KOPT-K1 (cell line): ENCODE measurements around the gene UQCC2.

ENCODE experiments used
- H3K27ac ChIP-seq: fragments of 200-600 bp; sonication (generic); 2 replicates; pipeline ENCODE4 v1.5.1; 2016; ENCODE audit warnings: antibody characterized with exemption, mild to moderate bottlenecking, low read depth, low read length; ENCODE audit not compliant: poor library complexity, severe bottlenecking
- H3K36me3 ChIP-seq: fragments of 200-600 bp; sonication (generic); 2 replicates; pipeline ENCODE4 v1.5.1; 2017; ENCODE audit warnings: antibody characterized with exemption, mild to moderate bottlenecking, low read length, moderate library complexity; ENCODE audit not compliant: insufficient read depth
- H3K9me3 ChIP-seq: fragments of 200-600 bp; sonication (generic); 2 replicates; pipeline ENCODE4 v1.5.1; 2017; ENCODE audit warnings: antibody characterized with exemption, low read length, mild to moderate bottlenecking; ENCODE audit not compliant: insufficient read depth, poor library complexity, severe bottlenecking

Gene UQCC2

GRCh38 chr6:33708516-33709204 lies 2.8 kb downstream of the UQCC2 start:
- Histone ChIP-seq H3K36me3 (peaks cover 55% of the 10 kb centered on the region), H3K9me3 (no peaks in the 10 kb centered on the region), H3K27ac (no peak overlapping the region)

- peaks cover 55% of the 10 kb centered on the region for H3K36me3 ChIP-seq
- no peak overlapping the region for H3K27ac ChIP-seq
- H3K9me3 ChIP-seq = no peaks in the 10 kb centered on the region
Observed at GRCh38 chr6:33707771-33708170, 3.7 kb downstream of the UQCC2 start.

GRCh38 chr6:33705955-33706725 lies 5.4 kb downstream of the UQCC2 start:
- Histone ChIP-seq H3K9me3 (no peaks in the 10 kb centered on the region), H3K36me3 (peaks cover 63% of the 10 kb centered on the region), H3K27ac (no peak overlapping the region)

GRCh38 chr6:33705268-33705885 lies 6.1 kb downstream of the UQCC2 start:
- H3K36me3 ChIP-seq = peaks cover 69% of the 10 kb centered on the region
- no peak overlapping the region for H3K27ac ChIP-seq

GRCh38 chr6:33704215-33705066 lies 7.1 kb downstream of the UQCC2 start:
- no peaks in the 10 kb centered on the region for H3K9me3 ChIP-seq
- H3K36me3 ChIP-seq = peaks cover 69% of the 10 kb centered on the region
- H3K27ac ChIP-seq = no peak overlapping the region

More at GRCh38 chr6:33705268-33705885, 6.1 kb downstream of the UQCC2 start:
- H3K9me3 ChIP-seq = no peaks in the 10 kb centered on the region

- Histone ChIP-seq H3K36me3 (peaks cover 69% of the 10 kb centered on the region), H3K27ac (no peak overlapping the region)
Observed at GRCh38 chr6:33702345-33702977, 9.0 kb downstream of the UQCC2 start.

GRCh38 chr6:33700391-33701050 lies 11.0 kb downstream of the UQCC2 start:
- peaks cover 78% of the 10 kb centered on the region for H3K36me3 ChIP-seq
- H3K27ac ChIP-seq = no peak overlapping the region
- H3K9me3 ChIP-seq = no peaks in the 10 kb centered on the region

More at GRCh38 chr6:33702345-33702977, 9.0 kb downstream of the UQCC2 start:
- H3K9me3 ChIP-seq = no peaks in the 10 kb centered on the region

GRCh38 chr6:33699739-33700138 lies 11.8 kb downstream of the UQCC2 start:
- peaks cover 82% of the 10 kb centered on the region for H3K36me3 ChIP-seq
- H3K9me3 ChIP-seq = no peaks in the 10 kb centered on the region
- no peak overlapping the region for H3K27ac ChIP-seq

- Histone ChIP-seq H3K36me3 (peaks cover 83% of the 10 kb centered on the region), H3K9me3 (no peaks in the 10 kb centered on the region), H3K27ac (no peak overlapping the region)
Observed at GRCh38 chr6:33699131-33699530, 12.4 kb downstream of the UQCC2 start.

GRCh38 chr6:33698494-33698893 lies 13.0 kb downstream of the UQCC2 start:
- H3K27ac ChIP-seq = no peak overlapping the region
- H3K9me3 ChIP-seq = no peaks in the 10 kb centered on the region
- peaks cover 84% of the 10 kb centered on the region for H3K36me3 ChIP-seq

- Histone ChIP-seq H3K27ac (no peak overlapping the region), H3K9me3 (no peaks in the 10 kb centered on the region), H3K36me3 (peaks cover 90% of the 10 kb centered on the region)
Observed at GRCh38 chr6:33697845-33698244, 13.7 kb downstream of the UQCC2 start.

GRCh38 chr6:33696548-33697518 lies 14.7 kb downstream of the UQCC2 start:
- H3K9me3 ChIP-seq = no peaks in the 10 kb centered on the region
- H3K27ac ChIP-seq = no peak overlapping the region
- peaks cover 100% of the 10 kb centered on the region for H3K36me3 ChIP-seq

- H3K27ac ChIP-seq = no peak overlapping the region
- H3K9me3 ChIP-seq = no peaks in the 10 kb centered on the region
- peaks cover 100% of the 10 kb centered on the region for H3K36me3 ChIP-seq
Observed at GRCh38 chr6:33696076-33696475, 15.4 kb downstream of the UQCC2 start.
